HG02884 (cell line): ENCODE data around the gene SFXN5.

Experiments used
- ATAC-seq: cut with Tn5 transposase; IDR thresholded peaks from one replicate; pipeline ENCODE4 v1.9.1; 2021; ENCODE audit warnings: mild to moderate bottlenecking, moderate library complexity; ENCODE audit not compliant: unreplicated experiment

SFXN5 gene

GRCh38 chr2:72995430-72996116 lies 75.9 kb downstream of the SFXN5 start:
- ATAC-seq, result no peak

GRCh38 chr2:72994991-72995380 lies 76.5 kb downstream of the SFXN5 start:
- no peak for ATAC-seq

GRCh38 chr2:72994282-72994990 lies 77.1 kb downstream of the SFXN5 start:
- no peak for ATAC-seq

DNA sequence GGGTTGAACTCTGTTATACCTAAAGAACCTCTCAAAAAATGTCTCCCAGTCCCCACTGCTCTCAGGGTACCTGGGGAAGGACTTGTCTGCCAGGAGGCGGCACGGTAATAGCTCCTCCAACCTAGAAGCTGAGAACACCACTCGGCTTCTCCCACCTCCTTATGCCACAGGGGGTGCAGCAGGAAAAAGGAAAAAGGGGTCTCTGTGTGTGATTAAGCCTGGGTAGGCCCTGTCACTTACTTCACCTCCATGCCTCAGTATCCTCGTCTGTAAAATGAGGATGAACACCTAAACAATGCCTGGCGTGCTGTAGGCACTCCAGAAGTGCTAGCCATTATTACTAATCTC lies 77.6 kb downstream of the SFXN5 start:
- no peak for ATAC-seq

- ATAC-seq, result no peak
Measured at GRCh38 chr2:72993147-72993932, 78.2 kb downstream of the SFXN5 start.

GRCh38 chr2:72992734-72993102 lies 78.8 kb downstream of the SFXN5 start:
- ATAC-seq, result no peak

DNA sequence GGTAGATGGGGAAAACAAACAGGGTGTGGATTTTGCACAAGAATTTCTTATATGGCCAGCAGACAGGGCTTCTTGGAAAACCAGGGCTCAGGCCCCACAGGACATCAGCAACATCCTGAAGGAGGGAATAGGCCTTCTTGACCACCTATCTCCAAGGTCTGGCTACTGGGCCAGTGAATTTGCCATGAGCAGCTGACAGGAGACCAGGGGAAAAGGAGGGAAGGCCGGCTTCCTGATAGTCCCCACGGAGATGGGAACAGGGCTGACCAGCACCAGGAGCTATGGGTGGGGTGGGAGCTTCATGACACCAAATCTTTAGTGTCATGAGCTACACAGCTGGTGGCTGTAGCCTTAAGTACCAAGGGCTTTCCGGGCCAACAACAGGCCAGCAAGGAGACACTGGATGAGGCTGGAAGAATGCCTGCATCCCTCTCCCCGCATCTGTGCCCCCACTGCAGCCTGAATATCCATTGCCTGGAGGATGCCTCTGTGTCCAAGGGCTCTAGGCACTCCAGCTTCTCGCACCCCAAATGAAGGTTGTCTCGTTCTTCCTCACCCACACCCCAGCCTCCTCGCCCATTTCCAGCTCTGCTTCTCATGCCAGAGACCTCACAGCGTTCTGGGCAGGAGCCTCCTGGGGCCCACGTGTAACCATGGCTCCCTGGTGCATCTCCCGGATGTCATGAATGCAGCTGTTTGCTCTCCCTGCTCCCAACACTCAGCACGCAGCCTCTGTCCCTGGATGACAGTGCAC lies 79.4 kb downstream of the SFXN5 start:
- ATAC-seq, result no peak

DNA sequence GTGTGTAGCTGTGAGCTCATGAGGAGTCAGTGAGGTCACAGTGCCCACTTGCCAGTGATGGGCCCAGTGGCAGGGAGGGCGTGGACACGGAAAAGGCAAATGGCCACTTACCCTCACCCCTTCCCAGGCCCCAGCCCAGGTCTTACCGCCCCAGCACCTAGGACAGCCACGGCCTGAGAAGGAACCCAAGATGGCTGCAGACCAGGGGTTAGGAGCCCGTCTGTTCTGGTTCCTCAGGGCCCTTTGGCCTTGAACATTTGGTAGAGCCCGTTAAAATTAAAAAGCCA lies 80.1 kb downstream of the SFXN5 start:
- no peak for ATAC-seq

DNA sequence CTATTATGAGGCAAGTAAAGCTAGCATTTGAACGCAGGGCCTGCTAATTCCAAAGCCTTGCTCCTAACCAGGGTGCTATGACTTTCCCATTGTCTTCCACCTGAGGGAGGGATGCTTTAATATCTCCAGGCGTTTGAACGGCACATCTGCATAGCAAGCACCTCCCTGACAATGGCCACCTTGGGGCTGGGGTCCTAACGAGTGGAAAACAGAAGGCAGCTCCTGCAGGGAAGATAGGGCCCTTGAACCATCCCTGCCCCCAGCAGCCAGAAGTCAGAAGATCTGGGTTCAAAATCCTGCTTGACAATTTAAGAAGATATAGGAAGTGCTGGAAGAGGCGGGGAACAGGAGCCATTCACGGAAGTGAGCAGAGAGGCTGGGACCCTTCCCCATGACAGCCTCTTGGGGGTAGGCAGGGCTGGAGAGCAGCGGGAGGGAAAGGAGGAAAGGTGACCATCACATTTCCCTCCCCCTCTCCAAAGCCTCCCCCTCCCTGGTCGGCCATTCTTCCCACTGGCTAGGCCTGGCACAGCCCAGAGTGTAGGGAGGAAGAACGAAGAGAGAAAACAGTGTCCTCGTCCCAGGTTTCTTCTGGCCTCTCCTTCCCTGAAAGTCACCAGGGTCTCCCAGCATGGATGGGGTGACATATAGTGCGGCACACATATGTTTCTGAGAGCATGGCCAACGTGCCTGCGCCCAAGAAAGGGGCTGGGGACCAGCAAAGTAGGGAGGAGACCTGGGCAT lies 80.6 kb downstream of the SFXN5 start:
- no peak for ATAC-seq

DNA sequence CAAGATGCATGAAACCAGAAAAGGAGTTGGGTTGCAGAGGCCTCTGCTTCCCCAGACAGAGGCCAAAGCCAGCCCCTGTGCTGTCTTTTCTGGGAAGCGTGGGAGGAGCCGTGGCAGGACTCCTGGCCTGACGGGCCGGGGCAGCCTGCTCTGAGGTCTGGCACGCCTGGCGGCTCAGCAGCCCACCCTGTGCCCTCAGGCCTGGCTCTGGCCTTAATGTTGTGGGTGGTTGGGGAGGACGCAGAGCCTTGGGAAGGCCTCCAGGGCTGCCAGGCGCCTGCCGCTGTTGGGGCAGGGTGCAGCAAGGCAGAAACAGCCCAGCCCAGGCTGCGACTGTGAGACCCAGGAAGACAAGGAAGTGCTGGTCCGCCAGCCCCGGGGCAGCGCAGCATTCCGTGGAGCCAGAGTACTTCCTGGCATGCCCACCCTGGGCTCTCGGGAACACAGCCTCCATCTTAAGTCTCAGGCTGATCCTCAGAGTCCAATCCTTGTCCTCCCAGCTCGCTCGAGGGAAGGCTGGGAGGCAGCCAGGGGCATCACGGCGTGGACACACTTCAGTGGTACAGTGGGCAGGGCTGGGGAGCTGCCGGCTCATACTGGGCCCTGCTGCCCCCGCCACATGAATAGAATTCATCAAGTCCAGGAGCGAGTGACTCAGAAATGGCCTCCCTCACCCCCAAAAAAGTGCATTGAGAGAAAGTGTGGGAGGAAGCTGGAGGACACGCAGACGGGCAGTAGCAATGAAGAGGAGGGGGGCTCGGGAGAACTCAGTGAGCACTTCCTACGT lies 81.5 kb downstream of the SFXN5 start:
- ATAC-seq, result no peak

DNA sequence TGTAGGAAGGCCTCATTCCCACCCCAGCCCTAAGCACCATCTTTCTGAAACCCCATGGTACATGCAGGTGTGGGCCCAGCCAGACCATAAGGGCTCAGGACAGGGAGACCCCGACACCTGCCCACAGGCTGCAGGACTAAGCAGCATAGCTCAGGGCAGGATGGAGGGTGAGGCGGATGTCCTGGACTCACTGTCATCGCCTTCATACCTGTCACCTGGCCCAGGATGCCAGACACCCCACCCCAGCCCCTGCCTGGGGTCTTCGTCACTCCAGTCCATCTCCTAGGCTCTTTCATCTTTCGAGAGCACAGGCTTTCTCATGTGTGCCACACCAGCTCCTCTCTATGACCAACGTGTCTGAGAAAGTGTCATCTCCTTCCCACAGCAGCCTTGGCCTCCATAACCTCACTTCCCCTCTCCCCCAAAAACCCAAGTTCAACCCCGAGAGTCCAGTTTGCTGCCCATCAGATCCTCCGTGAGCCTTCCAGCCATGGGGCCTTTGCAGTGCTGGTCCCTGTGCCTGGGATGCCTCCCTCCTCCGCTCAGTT lies 82.7 kb downstream of the SFXN5 start:
- ATAC-seq, result no peak

GRCh38 chr2:72988041-72988440 lies 83.5 kb downstream of the SFXN5 start:
- ATAC-seq, result no peak

DNA sequence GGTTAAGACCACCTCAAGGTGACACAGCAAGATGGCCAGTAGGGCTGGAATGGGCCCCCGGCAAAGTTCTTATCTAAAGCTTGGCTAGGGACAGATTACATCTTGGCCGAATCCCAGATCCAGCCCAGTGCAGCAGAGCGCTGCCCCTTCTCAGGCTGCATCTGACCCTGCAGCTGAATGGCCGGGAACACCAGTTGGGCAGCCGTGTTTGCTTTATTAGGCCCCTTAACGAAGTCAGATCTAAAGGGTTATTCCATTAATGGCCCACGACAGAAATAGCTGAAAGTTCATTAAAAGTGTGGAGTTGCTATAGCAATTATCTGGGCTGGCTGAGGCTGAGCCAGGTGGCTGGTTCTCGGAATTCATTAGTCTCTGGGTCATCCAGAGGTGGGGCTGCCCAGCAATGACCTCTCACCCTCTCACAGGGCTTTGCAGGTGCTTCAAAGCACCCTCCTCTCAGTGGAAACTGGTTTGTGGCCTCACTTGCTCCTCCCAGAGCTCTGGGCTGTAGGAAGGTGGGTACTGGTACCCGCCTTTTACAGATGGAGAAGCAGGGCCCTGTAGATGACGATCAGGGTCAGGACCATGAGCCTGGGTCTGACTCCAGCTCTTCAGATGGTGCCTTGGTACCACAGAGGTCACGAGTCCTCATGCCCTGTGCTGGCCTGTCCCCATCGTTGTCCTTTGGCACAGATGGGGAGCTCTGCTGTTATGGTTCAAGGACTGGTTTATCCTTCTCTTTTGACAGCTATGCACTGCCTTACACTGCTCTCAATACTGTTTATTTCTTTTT lies 85.4 kb downstream of the SFXN5 start:
- ATAC-seq, result no peak

DNA sequence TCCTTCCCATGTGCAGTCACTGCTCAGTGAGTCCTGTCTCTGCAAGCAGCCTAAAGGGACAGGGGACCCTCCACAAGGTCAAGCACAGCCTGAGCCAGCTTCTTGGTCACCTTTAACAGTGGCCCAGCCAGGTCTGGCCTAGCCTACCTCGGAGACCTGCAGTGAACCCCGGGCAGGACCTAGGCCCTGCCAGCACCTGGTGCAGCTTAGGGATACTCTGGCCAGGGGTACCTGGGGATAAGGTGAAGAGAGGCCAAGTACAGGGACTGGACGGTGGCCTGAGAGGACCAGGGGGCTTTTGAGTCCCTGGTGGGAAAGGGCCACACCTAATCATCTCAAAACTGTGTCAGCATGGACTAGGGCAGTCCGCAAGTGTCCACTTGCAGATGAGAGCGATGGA lies 86.4 kb downstream of the SFXN5 start:
- ATAC-seq, result no peak

GRCh38 chr2:72984172-72984671 lies 87.3 kb downstream of the SFXN5 start:
- ATAC-seq, result no peak

- ATAC-seq, result no peak
Measured at GRCh38 chr2:72983500-72984161, 87.9 kb downstream of the SFXN5 start.

GRCh38 chr2:72982781-72983499 lies 88.6 kb downstream of the SFXN5 start:
- no peak for ATAC-seq

- ATAC-seq, result no peak
Measured at GRCh38 chr2:72982219-72982618, 89.3 kb downstream of the SFXN5 start.
